ENCODE data around the gene NHSL2.

- TF ChIP-seq CTCF (IDR thresholded peaks at IDR 0.05): no peak
- no peak for TF ChIP-seq POLR2A (IDR thresholded peaks at IDR 0.05)
These were observed 37.2 kb upstream of the NHSL2 start for GRCh38 chrX:71873459-71873833.

Measured in gastroesophageal sphincter (tissue), 3 donors.